ENCODE measurements around the gene MON2. TPM values are rescaled to one million over a fixed set of nuclear protein-coding genes. Genes with fewer than 3 reads are reported as not detected.

The MON2 gene
- total and polyA plus RNA-seq, 2 donors (not counting 3 experiments of a cell fraction or from before 2014, with no cell fraction given), result 8.9 to 41.8 TPM

- no peaks in the 10 kb centered on the region for H3K4me1 ChIP-seq (ENCODE audit: control insufficient read depth, extremely low read depth, insufficient read depth, low read length)
- H3K27ac ChIP-seq (ENCODE audit: insufficient read depth, low read depth, low read length), result no peak overlapping the region
- ChIA-PET CTCF (interaction anchor here (1.2 to 2.7 kb wide), 5 partner anchors 14 to 276 kb away, joined by 3 to 9 read pairs (median 4); no protein-coding TSS in a partner anchor), POLR2A (no interaction called here)
- intact Hi-C loops (cut with micrococcal nuclease) (loop anchor here (1.0 kb wide), 1 partner anchor 271 kb away; no protein-coding TSS in a partner anchor), dilution Hi-C loops (cut with MboI; ENCODE audit: extremely low pct_ligation_motif_present, low sequenced_read_pairs) (no loop called here)
- no peak overlapping the region for H3K4me2 ChIP-seq (ENCODE audit: insufficient read depth, low read length)
- TF ChIP-seq EZH2 (IDR thresholded peaks at IDR 0.05; ENCODE audit: borderline replicate concordance, low read depth, low read length, severe bottlenecking), result no peak
- TF ChIP-seq POLR2AphosphoS5 (IDR thresholded peaks at IDR 0.05; ENCODE audit: insufficient read depth, low read depth, low read length), result no peak
- BruUV-seq (replicated peaks), result no TSS peak
- H2AFZ ChIP-seq (ENCODE audit: low read depth, low read length), result no peak overlapping the region
- H3K79me2 ChIP-seq (ENCODE audit: control insufficient read depth, insufficient read depth, low read length), result no peaks in the 10 kb centered on the region
- no peaks in the 10 kb centered on the region for H3K27me3 ChIP-seq (ENCODE audit: control insufficient read depth in 2 of 2, insufficient read depth in 2 of 2, low read length in 2 of 2)
- H3K9me3 ChIP-seq (replicated peaks; ENCODE audit: control insufficient read depth, insufficient read depth, low read length), result no peaks in the 10 kb centered on the region
- DNase-seq (ENCODE audit: low read depth, low spot score) (no peak), FAIRE-seq (no peak)
- H3K9me1 ChIP-seq (replicated peaks; ENCODE audit: control insufficient read depth, extremely low read depth, insufficient read depth, low read length), result peaks cover 2% of the 10 kb centered on the region
- no peaks in the 10 kb centered on the region for H4K20me1 ChIP-seq (replicated peaks; ENCODE audit: control insufficient read depth, extremely low read depth, insufficient read depth, low read length)
- no peak overlapping the region for H3K4me3 ChIP-seq (replicated peaks in 1 of 3; ENCODE audit: insufficient read depth in 1 of 3, low read depth in 1 of 3, low read length in 3 of 3)
- H3K9ac ChIP-seq (replicated peaks; ENCODE audit: extremely low read depth, insufficient read depth, low read length), result no peak overlapping the region
- H3K36me3 ChIP-seq (ENCODE audit: control insufficient read depth in 2 of 2, extremely low read depth in 1 of 2, insufficient read depth in 2 of 2, low read length in 2 of 2), result no peaks in the 10 kb centered on the region
These were observed 56.4 kb downstream of the MON2 start for GRCh38 chr12:62522984-62523383.

DNA sequence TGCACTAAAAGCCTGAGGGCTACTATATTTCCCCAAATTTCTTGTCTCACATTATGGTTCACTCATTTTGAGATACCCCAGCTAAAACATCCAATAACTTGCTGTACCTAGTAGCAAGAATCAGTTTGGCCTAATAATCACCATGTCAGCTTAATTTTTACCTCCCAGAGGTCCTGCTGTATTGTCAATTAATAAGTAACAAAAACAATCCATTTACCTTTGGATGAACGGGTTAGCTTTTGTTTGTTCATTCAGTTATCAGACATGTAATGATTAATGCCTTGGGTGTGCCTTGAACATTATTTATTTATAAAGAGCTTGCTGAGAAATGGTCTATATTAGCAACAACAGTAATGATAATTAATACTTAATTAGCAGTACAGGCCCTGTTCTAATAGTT, 57.0 kb downstream of the MON2 start:
- H3K27me3 ChIP-seq (ENCODE audit: control insufficient read depth in 2 of 2, insufficient read depth in 2 of 2, low read length in 2 of 2), result no peaks in the 10 kb centered on the region
- no peaks in the 10 kb centered on the region for H4K20me1 ChIP-seq (replicated peaks; ENCODE audit: control insufficient read depth, extremely low read depth, insufficient read depth, low read length)
- no peaks in the 10 kb centered on the region for H3K79me2 ChIP-seq (ENCODE audit: control insufficient read depth, insufficient read depth, low read length)
- ChIA-PET POLR2A (interaction anchor here (0.7 kb wide), 1 partner anchor 262 kb away, joined by 4 read pairs; no protein-coding TSS in a partner anchor), CTCF (interaction anchor here (0.6 to 2.7 kb wide), 7 partner anchors 14 to 695 kb away, joined by 3 to 9 read pairs (median 4); no protein-coding TSS in a partner anchor)
- DNase-seq (ENCODE audit: low read depth, low spot score) (no peak), FAIRE-seq (no peak)
- H3K9ac ChIP-seq (replicated peaks; ENCODE audit: extremely low read depth, insufficient read depth, low read length), result no peak overlapping the region
- dilution Hi-C loops (cut with MboI; ENCODE audit: extremely low pct_ligation_motif_present, low sequenced_read_pairs), result no loop called here
- no peak overlapping the region for H2AFZ ChIP-seq (ENCODE audit: low read depth, low read length)
- H3K9me1 ChIP-seq (replicated peaks; ENCODE audit: control insufficient read depth, extremely low read depth, insufficient read depth, low read length), result peaks cover 2% of the 10 kb centered on the region
- no peak overlapping the region for H3K4me2 ChIP-seq (ENCODE audit: insufficient read depth, low read length)
- TF ChIP-seq, protein P1, sequence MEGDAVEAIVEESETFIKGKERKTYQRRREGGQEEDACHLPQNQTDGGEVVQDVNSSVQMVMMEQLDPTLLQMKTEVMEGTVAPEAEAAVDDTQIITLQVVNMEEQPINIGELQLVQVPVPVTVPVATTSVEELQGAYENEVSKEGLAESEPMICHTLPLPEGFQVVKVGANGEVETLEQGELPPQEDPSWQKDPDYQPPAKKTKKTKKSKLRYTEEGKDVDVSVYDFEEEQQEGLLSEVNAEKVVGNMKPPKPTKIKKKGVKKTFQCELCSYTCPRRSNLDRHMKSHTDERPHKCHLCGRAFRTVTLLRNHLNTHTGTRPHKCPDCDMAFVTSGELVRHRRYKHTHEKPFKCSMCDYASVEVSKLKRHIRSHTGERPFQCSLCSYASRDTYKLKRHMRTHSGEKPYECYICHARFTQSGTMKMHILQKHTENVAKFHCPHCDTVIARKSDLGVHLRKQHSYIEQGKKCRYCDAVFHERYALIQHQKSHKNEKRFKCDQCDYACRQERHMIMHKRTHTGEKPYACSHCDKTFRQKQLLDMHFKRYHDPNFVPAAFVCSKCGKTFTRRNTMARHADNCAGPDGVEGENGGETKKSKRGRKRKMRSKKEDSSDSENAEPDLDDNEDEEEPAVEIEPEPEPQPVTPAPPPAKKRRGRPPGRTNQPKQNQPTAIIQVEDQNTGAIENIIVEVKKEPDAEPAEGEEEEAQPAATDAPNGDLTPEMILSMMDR (IDR thresholded peaks at IDR 0.05; ENCODE audit: extremely low read depth in 1 of 2, insufficient read depth in 1 of 2, low read depth in 1 of 2, low read length in 2 of 2), result no peak
- TF ChIP-seq JUN (IDR thresholded peaks at IDR 0.05; ENCODE audit: borderline replicate concordance, insufficient read depth, insufficient read length, low read depth), result no peak
- no peak for TF ChIP-seq MYC (IDR thresholded peaks at IDR 0.05; ENCODE audit: low read depth, low read length)
- no peak for TF ChIP-seq GATA2 (IDR thresholded peaks at IDR 0.05; ENCODE audit: insufficient read depth, insufficient read length, low read depth, low read length)
- no peak for TF ChIP-seq FOS (IDR thresholded peaks at IDR 0.05; ENCODE audit: borderline replicate concordance, insufficient read depth, low read length)
- TF ChIP-seq POLR2AphosphoS5 (IDR thresholded peaks at IDR 0.05; ENCODE audit: insufficient read depth, low read depth, low read length), result no peak
- TF ChIP-seq POLR2A (IDR thresholded peaks at IDR 0.05; ENCODE audit: low read depth, low read length), result no peak
- TF ChIP-seq, protein P2, sequence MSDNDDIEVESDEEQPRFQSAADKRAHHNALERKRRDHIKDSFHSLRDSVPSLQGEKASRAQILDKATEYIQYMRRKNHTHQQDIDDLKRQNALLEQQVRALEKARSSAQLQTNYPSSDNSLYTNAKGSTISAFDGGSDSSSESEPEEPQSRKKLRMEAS (IDR thresholded peaks at IDR 0.05; ENCODE audit: insufficient read depth, insufficient read length), result no peak
- no peaks in the 10 kb centered on the region for H3K9me3 ChIP-seq (replicated peaks; ENCODE audit: control insufficient read depth, insufficient read depth, low read length)
- H3K4me3 ChIP-seq (replicated peaks in 1 of 3; ENCODE audit: insufficient read depth in 1 of 3, low read depth in 1 of 3, low read length in 3 of 3), result no peak overlapping the region
- H3K27ac ChIP-seq (ENCODE audit: insufficient read depth, low read depth, low read length), result no peak overlapping the region
- no peaks in the 10 kb centered on the region for H3K4me1 ChIP-seq (ENCODE audit: control insufficient read depth, extremely low read depth, insufficient read depth, low read length)
- intact Hi-C loops (cut with micrococcal nuclease), result loop anchor here (1.0 kb wide), 1 partner anchor 271 kb away; no protein-coding TSS in a partner anchor
- H3K36me3 ChIP-seq (ENCODE audit: control insufficient read depth in 2 of 2, extremely low read depth in 1 of 2, insufficient read depth in 2 of 2, low read length in 2 of 2), result no peaks in the 10 kb centered on the region
- no TSS peak for BruUV-seq (replicated peaks)

Measured in endothelial cell of umbilical vein (primary cell).